ENCODE measurements around the gene MAML1. TPM values are rescaled to one million over a fixed set of nuclear protein-coding genes. Genes with fewer than 3 reads are reported as not detected.
A peak's percentile ranks its signal among the peaks of the same experiment; 100 is the strongest.
"Not testable (repeated sequence)": the region's sequence is repeated elsewhere in the genome, so short reads cannot be mapped to it uniquely, and the experiment has no call there.

Gene MAML1, protein sequence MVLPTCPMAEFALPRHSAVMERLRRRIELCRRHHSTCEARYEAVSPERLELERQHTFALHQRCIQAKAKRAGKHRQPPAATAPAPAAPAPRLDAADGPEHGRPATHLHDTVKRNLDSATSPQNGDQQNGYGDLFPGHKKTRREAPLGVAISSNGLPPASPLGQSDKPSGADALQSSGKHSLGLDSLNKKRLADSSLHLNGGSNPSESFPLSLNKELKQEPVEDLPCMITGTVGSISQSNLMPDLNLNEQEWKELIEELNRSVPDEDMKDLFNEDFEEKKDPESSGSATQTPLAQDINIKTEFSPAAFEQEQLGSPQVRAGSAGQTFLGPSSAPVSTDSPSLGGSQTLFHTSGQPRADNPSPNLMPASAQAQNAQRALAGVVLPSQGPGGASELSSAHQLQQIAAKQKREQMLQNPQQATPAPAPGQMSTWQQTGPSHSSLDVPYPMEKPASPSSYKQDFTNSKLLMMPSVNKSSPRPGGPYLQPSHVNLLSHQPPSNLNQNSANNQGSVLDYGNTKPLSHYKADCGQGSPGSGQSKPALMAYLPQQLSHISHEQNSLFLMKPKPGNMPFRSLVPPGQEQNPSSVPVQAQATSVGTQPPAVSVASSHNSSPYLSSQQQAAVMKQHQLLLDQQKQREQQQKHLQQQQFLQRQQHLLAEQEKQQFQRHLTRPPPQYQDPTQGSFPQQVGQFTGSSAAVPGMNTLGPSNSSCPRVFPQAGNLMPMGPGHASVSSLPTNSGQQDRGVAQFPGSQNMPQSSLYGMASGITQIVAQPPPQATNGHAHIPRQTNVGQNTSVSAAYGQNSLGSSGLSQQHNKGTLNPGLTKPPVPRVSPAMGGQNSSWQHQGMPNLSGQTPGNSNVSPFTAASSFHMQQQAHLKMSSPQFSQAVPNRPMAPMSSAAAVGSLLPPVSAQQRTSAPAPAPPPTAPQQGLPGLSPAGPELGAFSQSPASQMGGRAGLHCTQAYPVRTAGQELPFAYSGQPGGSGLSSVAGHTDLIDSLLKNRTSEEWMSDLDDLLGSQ
- 17.5 and 18.8 TPM in 2 replicates for total RNA-seq

DNA sequence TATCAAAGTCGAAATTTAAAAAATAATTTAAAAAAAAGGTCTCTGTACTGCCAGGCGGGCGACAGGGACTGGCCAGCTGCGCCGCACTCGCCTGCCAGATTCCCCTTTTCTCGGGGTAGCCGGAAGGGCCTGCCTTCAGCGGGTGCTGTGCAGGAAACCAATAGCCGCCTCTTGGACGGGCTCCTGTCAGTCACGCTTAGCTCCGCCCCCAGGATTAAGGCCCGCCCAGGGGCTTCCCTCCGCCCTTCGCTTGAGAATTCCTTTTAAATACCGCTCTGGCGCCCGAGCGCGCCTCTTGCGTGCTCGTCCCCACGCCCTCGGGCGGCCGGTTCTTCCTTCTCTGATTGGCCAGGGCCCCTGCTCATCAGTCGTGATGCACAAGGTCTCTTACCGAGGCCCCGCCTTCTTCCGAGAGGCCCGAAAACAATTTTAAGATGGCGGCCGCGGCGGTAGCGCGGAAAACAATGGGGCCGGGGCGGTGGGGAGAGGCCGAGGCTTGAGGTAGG, at the start of gene MAML1:
TSS of gene MAML1 (plus strand) at position 411 of the 506 bp plus-strand sequence. CDS start 291 bp downstream, outside the sequence.
- DNase-seq (ENCODE audit: low read depth) = peak; percentile 100
- Histone ChIP-seq H3K36me3 (ENCODE audit: control insufficient read depth, insufficient read depth, low read length) (peaks cover 2% of the 10 kb centered on the region), H3K27me3 (ENCODE audit: control insufficient read depth, insufficient read depth, low read length) (no peaks in the 10 kb centered on the region), H3K4me3 (ENCODE audit: low read depth, low read length) (peak within 1 kb of the TSS; percentile 71)
- TF ChIP-seq, protein P1, sequence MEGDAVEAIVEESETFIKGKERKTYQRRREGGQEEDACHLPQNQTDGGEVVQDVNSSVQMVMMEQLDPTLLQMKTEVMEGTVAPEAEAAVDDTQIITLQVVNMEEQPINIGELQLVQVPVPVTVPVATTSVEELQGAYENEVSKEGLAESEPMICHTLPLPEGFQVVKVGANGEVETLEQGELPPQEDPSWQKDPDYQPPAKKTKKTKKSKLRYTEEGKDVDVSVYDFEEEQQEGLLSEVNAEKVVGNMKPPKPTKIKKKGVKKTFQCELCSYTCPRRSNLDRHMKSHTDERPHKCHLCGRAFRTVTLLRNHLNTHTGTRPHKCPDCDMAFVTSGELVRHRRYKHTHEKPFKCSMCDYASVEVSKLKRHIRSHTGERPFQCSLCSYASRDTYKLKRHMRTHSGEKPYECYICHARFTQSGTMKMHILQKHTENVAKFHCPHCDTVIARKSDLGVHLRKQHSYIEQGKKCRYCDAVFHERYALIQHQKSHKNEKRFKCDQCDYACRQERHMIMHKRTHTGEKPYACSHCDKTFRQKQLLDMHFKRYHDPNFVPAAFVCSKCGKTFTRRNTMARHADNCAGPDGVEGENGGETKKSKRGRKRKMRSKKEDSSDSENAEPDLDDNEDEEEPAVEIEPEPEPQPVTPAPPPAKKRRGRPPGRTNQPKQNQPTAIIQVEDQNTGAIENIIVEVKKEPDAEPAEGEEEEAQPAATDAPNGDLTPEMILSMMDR (IDR thresholded peaks at IDR 0.05; ENCODE audit: insufficient read depth, low read length, poor library complexity, severe bottlenecking) = no peak

- not testable (repeated sequence) for H3K4me3 ChIP-seq (ENCODE audit: low read depth, low read length)
Observed at GRCh38 chr5:179689212-179689611, 43.4 kb upstream of the MAML1 start.

DNA sequence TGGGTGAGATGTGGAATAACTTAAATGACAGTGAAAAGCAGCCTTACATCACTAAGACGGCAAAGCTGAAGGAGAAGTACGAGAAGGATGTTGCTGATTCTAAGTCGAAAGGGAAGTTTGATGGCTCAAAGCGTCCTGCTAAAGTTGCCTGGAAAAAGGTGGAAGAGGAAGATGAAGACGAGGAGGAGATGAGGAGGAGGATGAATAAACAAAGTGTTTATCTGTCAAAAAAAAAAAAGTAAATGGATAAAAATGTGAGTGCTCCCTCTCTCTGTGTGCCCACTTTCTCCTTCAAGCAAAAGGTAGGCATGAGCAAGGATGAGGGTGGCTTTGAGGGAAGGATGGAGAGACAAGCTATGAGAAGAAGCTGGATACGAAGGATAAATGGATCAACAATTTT, 38.1 kb upstream of the MAML1 start:
- Histone ChIP-seq H3K36me3 (ENCODE audit: control insufficient read depth, insufficient read depth, low read length) (no peaks in the 10 kb centered on the region), H3K4me3 (ENCODE audit: low read depth, low read length) (no peak overlapping the region), H3K27me3 (ENCODE audit: control insufficient read depth, insufficient read depth, low read length) (no peaks in the 10 kb centered on the region)
- no peak for DNase-seq (ENCODE audit: low read depth)
- TF ChIP-seq, protein P1 (IDR thresholded peaks at IDR 0.05; ENCODE audit: insufficient read depth, low read length, poor library complexity, severe bottlenecking) = no peak

More at GRCh38 chr5:179689212-179689611, 43.4 kb upstream of the MAML1 start:
- DNase-seq (ENCODE audit: low read depth); H3K36me3 ChIP-seq (ENCODE audit: control insufficient read depth, insufficient read depth, low read length); H3K27me3 ChIP-seq (ENCODE audit: control insufficient read depth, insufficient read depth, low read length): not testable (repeated sequence)

DNA sequence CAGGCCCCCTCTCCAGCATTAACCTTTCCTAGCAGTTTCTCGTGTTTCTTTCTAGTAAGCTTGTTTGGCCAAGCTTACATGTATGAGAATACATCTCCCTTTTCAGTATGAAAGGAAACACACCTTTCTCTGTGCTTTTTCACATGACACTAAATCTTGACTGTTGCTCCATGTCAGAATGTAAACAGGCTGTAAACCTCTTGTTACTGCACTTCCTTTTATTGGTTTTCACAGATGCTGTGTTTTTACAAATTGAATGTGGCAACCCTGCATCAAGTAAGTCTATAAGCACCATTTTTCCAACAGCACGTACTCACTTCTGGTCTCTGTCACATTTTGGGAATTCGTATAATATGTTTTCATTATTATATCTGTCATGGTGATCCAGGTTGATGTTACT, 36.0 kb upstream of the MAML1 start:
- TF ChIP-seq, protein P1 (IDR thresholded peaks at IDR 0.05; ENCODE audit: insufficient read depth, low read length, poor library complexity, severe bottlenecking) = no peak
- Histone ChIP-seq H3K36me3 (ENCODE audit: control insufficient read depth, insufficient read depth, low read length) (no peaks in the 10 kb centered on the region), H3K27me3 (ENCODE audit: control insufficient read depth, insufficient read depth, low read length) (no peaks in the 10 kb centered on the region), H3K4me3 (ENCODE audit: low read depth, low read length) (no peak overlapping the region)
- DNase-seq (ENCODE audit: low read depth) = no peak

DNA sequence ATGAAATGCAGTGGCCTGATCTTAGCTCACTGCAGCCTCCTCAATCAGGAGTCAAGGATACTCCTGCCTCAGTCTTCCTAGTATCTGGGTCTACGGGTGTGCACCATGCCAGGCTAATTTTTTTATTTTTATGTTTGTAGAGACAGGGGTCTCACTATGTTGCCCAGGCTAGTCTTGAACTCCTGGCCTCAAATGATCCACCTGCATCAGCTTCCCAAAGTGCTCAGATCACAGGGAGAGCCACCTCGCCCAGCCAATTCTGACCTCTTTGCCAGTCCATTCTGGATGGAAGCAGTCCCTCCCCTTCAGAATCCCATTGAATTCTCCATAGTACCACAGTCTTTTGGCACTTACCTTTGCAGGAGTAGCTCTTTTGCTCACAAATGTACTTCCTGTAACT, 35.5 kb upstream of the MAML1 start:
- TF ChIP-seq, protein P1 (IDR thresholded peaks at IDR 0.05; ENCODE audit: insufficient read depth, low read length, poor library complexity, severe bottlenecking) = no peak
- no peak for DNase-seq (ENCODE audit: low read depth)
- Histone ChIP-seq H3K36me3 (ENCODE audit: control insufficient read depth, insufficient read depth, low read length) (no peaks in the 10 kb centered on the region), H3K27me3 (ENCODE audit: control insufficient read depth, insufficient read depth, low read length) (no peaks in the 10 kb centered on the region), H3K4me3 (ENCODE audit: low read depth, low read length) (no peak overlapping the region)

- peak overlapping the region; percentile 67 for H3K4me3 ChIP-seq (ENCODE audit: low read depth, low read length)
Observed at GRCh38 chr5:179697543-179697942, 35.1 kb upstream of the MAML1 start.

More at GRCh38 chr5:179697543-179697942, 35.1 kb upstream of the MAML1 start:
- H3K27me3 ChIP-seq (ENCODE audit: control insufficient read depth, insufficient read depth, low read length); H3K36me3 ChIP-seq (ENCODE audit: control insufficient read depth, insufficient read depth, low read length); DNase-seq (ENCODE audit: low read depth): not testable (repeated sequence)
